ENCODE data around the gene NFATC2. TPM values are rescaled to one million over a fixed set of nuclear protein-coding genes. Genes with fewer than 3 reads are reported as not detected.

NFATC2 gene
- total RNA-seq, 1 experiment from 2014 or later = 5.0 TPM

GRCh38 chr20:51497542-51498467 lies 44.7 kb downstream of the NFATC2 start:
- Histone ChIP-seq H3K9ac (ENCODE audit: low read length) (no peak overlapping the region), H3K9me3 (ENCODE audit: control insufficient read depth in 1 of 2, insufficient read depth in 1 of 2, low read depth in 1 of 2, low read length in 2 of 2) (no peaks in the 10 kb centered on the region), H3K27me3 (ENCODE audit: insufficient read depth, low read length) (no peaks in the 10 kb centered on the region)

GRCh38 chr20:51496964-51497363 lies 45.6 kb downstream of the NFATC2 start:
- RAD21 ChIA-PET (ENCODE audit: low non-redundant PET in 1 of 2, low total read pairs in 2 of 2, uncharacterized antibody in 2 of 2, unreplicated experiment in 2 of 2) = no interaction called here
- CTCF ChIA-PET = no interaction called here
- Histone ChIP-seq H3K27ac (ENCODE audit: low read depth, low read length) (no peak overlapping the region), H3K4me1 (ENCODE audit: control insufficient read depth in 1 of 2, insufficient read depth in 2 of 2, low read length in 2 of 2) (peaks cover 9 to 18% of the 10 kb centered on the region in 2 experiments), H3K9me3 (ENCODE audit: control insufficient read depth in 1 of 2, insufficient read depth in 1 of 2, low read depth in 1 of 2, low read length in 2 of 2) (no peaks in the 10 kb centered on the region), H4K20me1 (ENCODE audit: insufficient read depth) (no peaks in the 10 kb centered on the region), H3K79me2 (ENCODE audit: insufficient read depth, low read length) (no peaks in the 10 kb centered on the region), H3K9me2 (ENCODE audit: insufficient read depth) (no peaks in the 10 kb centered on the region), H2AFZ (ENCODE audit: low read depth, low read length, poor library complexity, severe bottlenecking) (no peak overlapping the region), H3K9ac (ENCODE audit: low read length) (no peak overlapping the region), H3K36me3 (ENCODE audit: control insufficient read depth in 1 of 2, insufficient read depth in 2 of 2, low read length in 2 of 2) (no peaks in the 10 kb centered on the region), H3K4me2 (ENCODE audit: low read length) (no peak overlapping the region), H3K27me3 (ENCODE audit: insufficient read depth, low read length) (no peaks in the 10 kb centered on the region), H3K4me3 (replicated peaks in 1 of 2; ENCODE audit: low read depth in 1 of 2, low read length in 2 of 2) (no peak overlapping the region)
- ATAC-seq (no peak), DNase-seq (ENCODE audit: low read depth, low spot score) (no peak)
- TF ChIP-seq REST (IDR thresholded peaks at IDR 0.05; ENCODE audit: low read depth) (no peak), CBX3 (IDR thresholded peaks at IDR 0.05; ENCODE audit: low read depth) (no peak), POLR2AphosphoS5 (IDR thresholded peaks at IDR 0.05; ENCODE audit: low read depth, low read length) (no peak), SIN3A (IDR thresholded peaks at IDR 0.05; ENCODE audit: low read depth) (no peak), TCF7L2 (IDR thresholded peaks at IDR 0.05; ENCODE audit: borderline replicate concordance, extremely low read depth, insufficient read depth, insufficient read length) (no peak), RAD21 (IDR thresholded peaks at IDR 0.05; ENCODE audit: low read depth) (no peak), CEBPB (IDR thresholded peaks at IDR 0.05; ENCODE audit: low read depth) (no peak), ZBTB33 (IDR thresholded peaks at IDR 0.05; ENCODE audit: extremely low read depth, insufficient replicate concordance, low read length) (no peak), JUND (IDR thresholded peaks at IDR 0.05) (no peak), FOSL1 (IDR thresholded peaks at IDR 0.05; ENCODE audit: low read depth) (no peak), EGR1 (IDR thresholded peaks at IDR 0.05; ENCODE audit: low read depth) (no peak)
- intact Hi-C loops (cut with micrococcal nuclease) = no loop called here
- no TSS peak for BruUV-seq (replicated peaks)
- POLR2A ChIA-PET = no interaction called here

More at GRCh38 chr20:51497542-51498467, 44.7 kb downstream of the NFATC2 start:
- no TSS peak for BruUV-seq (replicated peaks)
- POLR2A ChIA-PET = no interaction called here
- H3K4me2 ChIP-seq (ENCODE audit: low read length) = peak overlapping the region; percentile 21; the same call in 1 of the 2 replicates
- peaks cover 9 to 18% of the 10 kb centered on the region in 2 experiments for H3K4me1 ChIP-seq (ENCODE audit: control insufficient read depth in 1 of 2, insufficient read depth in 2 of 2, low read length in 2 of 2)
- TF ChIP-seq JUND (IDR thresholded peaks at IDR 0.05) = no peak
- no peak overlapping the region for H3K27ac ChIP-seq (ENCODE audit: low read depth, low read length)
- DNase-seq (ENCODE audit: low read depth, low spot score) = no peak
- no peak overlapping the region for H3K4me3 ChIP-seq (replicated peaks in 1 of 2; ENCODE audit: low read depth in 1 of 2, low read length in 2 of 2)
- CTCF ChIA-PET = no interaction called here
- intact Hi-C loops (cut with micrococcal nuclease) = no loop called here
- RAD21 ChIA-PET (ENCODE audit: low non-redundant PET in 1 of 2, low total read pairs in 2 of 2, uncharacterized antibody in 2 of 2, unreplicated experiment in 2 of 2) = no interaction called here
- no peak overlapping the region for H2AFZ ChIP-seq (ENCODE audit: low read depth, low read length, poor library complexity, severe bottlenecking)
- no peaks in the 10 kb centered on the region for H4K20me1 ChIP-seq (ENCODE audit: insufficient read depth)
- H3K79me2 ChIP-seq (ENCODE audit: insufficient read depth, low read length) = no peaks in the 10 kb centered on the region
- no peaks in the 10 kb centered on the region for H3K9me2 ChIP-seq (ENCODE audit: insufficient read depth)
- no peaks in the 10 kb centered on the region for H3K36me3 ChIP-seq (ENCODE audit: control insufficient read depth in 1 of 2, insufficient read depth in 2 of 2, low read length in 2 of 2)
- ATAC-seq = no peak

Measured in HCT116 (cell line).